Vagina (tissue), 2 donors: ENCODE measurements around the gene COLEC12.

Experiments used
- CTCF ChIP-seq, 3 experiments: fragments of 450-650 bp in 2 of 3; fragments of 200-600 bp in 1 of 3; sonication (generic) in 1 of 3; IDR thresholded peaks; one replicate each; pipeline ENCODE4 v1.5.1; 2017 to 2019; ENCODE audit warnings: antibody characterized with exemption in 3 of 3, mild to moderate bottlenecking in 2 of 3, moderate library complexity in 2 of 3
- POLR2A ChIP-seq, 2 donors: fragments of 450-650 bp; IDR thresholded peaks; one replicate each; pipeline ENCODE4 v1.6.1; 2017; ENCODE audit warnings: antibody characterized with exemption in 2 of 2, mild to moderate bottlenecking in 2 of 2, moderate library complexity in 2 of 2
- POLR2AphosphoS5 ChIP-seq, 2 donors: sonication (generic); formaldehyde crosslinking; IDR thresholded peaks; one replicate each; pipeline ENCODE4 v1.9.0; 2017; ENCODE audit warnings: antibody characterized with exemption in 2 of 2, mild to moderate bottlenecking in 2 of 2, low read depth in 1 of 2; ENCODE audit not compliant: insufficient read depth in 1 of 2

GRCh38 chr18:492451-492850 is 8.1 kb downstream of the COLEC12 start:
- no peak for TF ChIP-seq CTCF (IDR thresholded peaks at IDR 0.05)
- TF ChIP-seq POLR2A (IDR thresholded peaks at IDR 0.05): no peak
- no peak for TF ChIP-seq POLR2AphosphoS5 (IDR thresholded peaks at IDR 0.05; ENCODE audit: insufficient read depth in 1 of 2, low read depth in 1 of 2)
